ENCODE data around the gene EXOC4.

DNA sequence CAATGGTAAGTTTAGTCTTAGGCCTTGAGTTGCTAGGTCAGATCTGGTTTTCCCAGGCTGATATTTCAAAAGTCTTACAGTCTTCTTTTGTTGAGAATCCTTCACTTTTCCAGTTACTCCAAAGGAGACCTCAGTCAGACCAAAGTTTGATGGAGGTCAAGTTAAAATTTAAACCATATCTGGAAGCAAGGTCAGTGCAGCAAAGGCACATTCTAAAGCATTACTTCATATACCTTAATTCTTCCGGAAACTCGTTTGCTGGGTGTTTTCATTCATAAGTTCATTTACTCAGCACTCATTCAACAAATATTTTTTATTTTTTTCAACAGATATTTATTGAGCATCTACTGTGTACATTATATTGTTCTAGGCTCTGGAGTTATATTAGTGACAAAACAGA lies 471.3 kb downstream of the EXOC4 start:
- no peak for TF ChIP-seq POLR2A (IDR thresholded peaks at IDR 0.05)
- TF ChIP-seq, protein P1, sequence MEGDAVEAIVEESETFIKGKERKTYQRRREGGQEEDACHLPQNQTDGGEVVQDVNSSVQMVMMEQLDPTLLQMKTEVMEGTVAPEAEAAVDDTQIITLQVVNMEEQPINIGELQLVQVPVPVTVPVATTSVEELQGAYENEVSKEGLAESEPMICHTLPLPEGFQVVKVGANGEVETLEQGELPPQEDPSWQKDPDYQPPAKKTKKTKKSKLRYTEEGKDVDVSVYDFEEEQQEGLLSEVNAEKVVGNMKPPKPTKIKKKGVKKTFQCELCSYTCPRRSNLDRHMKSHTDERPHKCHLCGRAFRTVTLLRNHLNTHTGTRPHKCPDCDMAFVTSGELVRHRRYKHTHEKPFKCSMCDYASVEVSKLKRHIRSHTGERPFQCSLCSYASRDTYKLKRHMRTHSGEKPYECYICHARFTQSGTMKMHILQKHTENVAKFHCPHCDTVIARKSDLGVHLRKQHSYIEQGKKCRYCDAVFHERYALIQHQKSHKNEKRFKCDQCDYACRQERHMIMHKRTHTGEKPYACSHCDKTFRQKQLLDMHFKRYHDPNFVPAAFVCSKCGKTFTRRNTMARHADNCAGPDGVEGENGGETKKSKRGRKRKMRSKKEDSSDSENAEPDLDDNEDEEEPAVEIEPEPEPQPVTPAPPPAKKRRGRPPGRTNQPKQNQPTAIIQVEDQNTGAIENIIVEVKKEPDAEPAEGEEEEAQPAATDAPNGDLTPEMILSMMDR (IDR thresholded peaks at IDR 0.05), result no peak
